Measurements from ENCODE around the gene DYNAP.

The DYNAP gene

GRCh38 chr18:54641734-54642133 lies 50.7 kb downstream of the DYNAP start:
- H3K9me3 ChIP-seq (ENCODE audit: control insufficient read depth, low read length): no peaks in the 10 kb centered on the region
- no peaks in the 10 kb centered on the region for H3K36me3 ChIP-seq (ENCODE audit: control insufficient read depth, insufficient read depth, low read length, severe bottlenecking)
- H3K27me3 ChIP-seq (replicated peaks; ENCODE audit: control insufficient read depth, insufficient read depth, low read length): peaks cover 13% of the 10 kb centered on the region
- H3K9ac ChIP-seq (ENCODE audit: low read length): no peak overlapping the region
- H3K4me3 ChIP-seq (ENCODE audit: low read length): no peak overlapping the region
- H3K4me1 ChIP-seq (ENCODE audit: control insufficient read depth, insufficient read depth, low read length): no peaks in the 10 kb centered on the region
- DNase-seq (ENCODE audit: low read depth): no peak

GRCh38 chr18:54647176-54647575 lies 56.1 kb downstream of the DYNAP start:
- peaks cover 7% of the 10 kb centered on the region for H3K27me3 ChIP-seq (replicated peaks; ENCODE audit: control insufficient read depth, insufficient read depth, low read length)
- peak; percentile 10 for DNase-seq (ENCODE audit: low read depth)

More at GRCh38 chr18:54647176-54647575, 56.1 kb downstream of the DYNAP start:
- Histone ChIP-seq H3K4me3 (ENCODE audit: low read length) (no peak overlapping the region), H3K9ac (ENCODE audit: low read length) (no peak overlapping the region), H3K36me3 (ENCODE audit: control insufficient read depth, insufficient read depth, low read length, severe bottlenecking) (no peaks in the 10 kb centered on the region), H3K4me1 (ENCODE audit: control insufficient read depth, insufficient read depth, low read length) (no peaks in the 10 kb centered on the region), H3K9me3 (ENCODE audit: control insufficient read depth, low read length) (no peaks in the 10 kb centered on the region)

All from adipocyte (in vitro differentiated cells).